Kidney epithelial cell (primary cell): ENCODE data around the gene NPR1. TPM values are rescaled to one million over a fixed set of nuclear protein-coding genes. Genes with fewer than 3 reads are reported as not detected.

Source experiments
- DNase-seq: peaks from one replicate; pipeline ENCODE4 v3.0.0-alpha.2; 2010; ENCODE audit warnings: low read depth
- H3K27me3 ChIP-seq: 2 replicates; pipeline ENCODE4 v1.6.0; 2011; ENCODE audit warnings: low read length; ENCODE audit not compliant: control insufficient read depth, insufficient read depth
- H3K36me3 ChIP-seq: 2 replicates; pipeline ENCODE4 v1.5.1; 2011; ENCODE audit warnings: low read length; ENCODE audit not compliant: control insufficient read depth, insufficient read depth
- H3K4me3 ChIP-seq: 2 replicates; pipeline ENCODE4 v1.5.1; 2011; ENCODE audit warnings: low read depth, mild to moderate bottlenecking, control low read depth, low read length
- CTCF ChIP-seq: IDR thresholded peaks from 2 replicates; pipeline ENCODE4 v1.5.1; 2011; ENCODE audit warnings: mild to moderate bottlenecking, moderate library complexity, low read length, control low read depth, inconsistent platforms; ENCODE audit not compliant: insufficient read depth, poor library complexity, severe bottlenecking
- total RNA-seq: library from RNA; depleted of rRNA; stranded (reverse); fragments of >200 nt; gene quantifications from 2 replicates; pipeline ENCODE4 v1.2.3, GENCODE V29; 2015

NPR1 gene
- 2.0 and 2.1 TPM in 2 replicates for total RNA-seq

- TF ChIP-seq CTCF: no peak
- Histone ChIP-seq H3K27me3 (peaks cover 32% of the 10 kb centered on the region), H3K36me3 (no peaks in the 10 kb centered on the region), H3K4me3 (peak within 1 kb of the TSS; percentile 52)
- no peak for DNase-seq
These were observed at the start of gene NPR1 for GRCh38 chr1:153678519-153679336. NPR1 (plus strand) TSS chr1:153678688; CDS start chr1:153679109, 421 bp downstream.

- Histone ChIP-seq H3K36me3 (no peaks in the 10 kb centered on the region), H3K4me3 (no peak overlapping the region), H3K27me3 (no peaks in the 10 kb centered on the region)
- no peak for DNase-seq
- TF ChIP-seq CTCF: no peak
These were observed 49.2 kb upstream of the NPR1 start for GRCh38 chr1:153629343-153629665.

GRCh38 chr1:153629971-153630370, 48.5 kb upstream of the NPR1 start:
- no peaks in the 10 kb centered on the region for H3K27me3 ChIP-seq
- no peak for TF ChIP-seq CTCF
- H3K36me3 ChIP-seq: no peaks in the 10 kb centered on the region
- DNase-seq: no peak
- no peak overlapping the region for H3K4me3 ChIP-seq

- Histone ChIP-seq H3K27me3 (no peaks in the 10 kb centered on the region), H3K36me3 (no peaks in the 10 kb centered on the region), H3K4me3 (no peak overlapping the region)
- TF ChIP-seq CTCF: no peak
- DNase-seq: no peak
These were observed 48.1 kb upstream of the NPR1 start for GRCh38 chr1:153630384-153630783.

- H3K4me3 ChIP-seq: no peak overlapping the region
- DNase-seq: no peak
- TF ChIP-seq CTCF: no peak
These were observed 47.2 kb upstream of the NPR1 start for GRCh38 chr1:153631047-153632022.

More at GRCh38 chr1:153631047-153632022, 47.2 kb upstream of the NPR1 start:
- no peaks in the 10 kb centered on the region for H3K27me3 ChIP-seq
- H3K36me3 ChIP-seq: no peaks in the 10 kb centered on the region
